NB4 (cell line): Measurements from ENCODE around the gene PSTPIP2.

Experiments used
- DNase-seq: peaks from one replicate; pipeline ENCODE4 v3.0.0; 2010; ENCODE audit warnings: low read depth
- H3K4me3 ChIP-seq: one replicate; pipeline ENCODE4 v1.5.1; 2011; ENCODE audit warnings: mild to moderate bottlenecking, low read depth, low read length, moderate library complexity
- CTCF ChIP-seq: IDR thresholded peaks from one replicate; pipeline ENCODE4 v1.5.1; 2012; ENCODE audit warnings: low read depth, low read length
- MAX ChIP-seq: IDR thresholded peaks from 2 replicates; pipeline ENCODE4 v1.6.1; 2011; ENCODE audit warnings: low read depth, low read length
- MYC ChIP-seq: IDR thresholded peaks from 2 replicates; pipeline ENCODE4 v1.6.1; 2011; ENCODE audit warnings: low read depth, low read length
- POLR2A ChIP-seq: IDR thresholded peaks from 2 replicates; pipeline ENCODE4 v1.6.1; 2011; ENCODE audit warnings: mild to moderate bottlenecking; ENCODE audit not compliant: insufficient read length; ENCODE audit errors: extremely low read depth

PSTPIP2 gene

DNA sequence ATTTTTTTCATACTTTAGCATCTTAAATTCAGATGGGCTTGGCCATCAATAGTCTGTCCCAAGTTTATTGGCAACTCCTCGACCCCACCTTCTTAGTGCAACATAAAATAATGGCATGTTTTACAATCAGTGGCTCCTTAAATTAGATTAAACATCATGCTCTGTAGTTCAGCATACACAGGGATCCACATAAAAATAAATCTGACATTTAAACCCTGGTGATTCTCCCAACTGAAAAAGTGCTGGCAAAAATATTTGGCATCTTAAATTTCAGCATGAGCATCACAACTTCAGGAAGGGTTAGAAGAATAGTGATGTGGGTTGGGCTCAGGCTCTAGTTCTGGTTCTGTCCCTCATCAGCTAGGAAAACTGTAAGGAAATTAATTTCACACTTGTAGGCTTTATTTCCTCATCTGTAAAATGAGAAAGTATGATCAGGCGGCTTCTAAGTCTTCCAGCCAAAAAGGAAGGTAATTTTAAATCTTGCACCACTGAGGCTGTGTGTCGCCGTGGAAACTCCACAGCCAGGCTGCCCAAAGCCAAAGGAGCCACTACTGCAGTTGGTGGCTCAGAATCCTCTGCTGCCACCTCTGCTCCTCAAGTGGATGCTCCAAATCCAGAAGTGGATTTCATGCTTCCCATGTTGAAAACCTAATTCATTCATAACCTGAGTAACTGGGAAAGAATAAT is 87.4 kb downstream of the PSTPIP2 start:
- no peak for DNase-seq
- no peak overlapping the region for H3K4me3 ChIP-seq
- TF ChIP-seq CTCF (no peak), MYC (no peak), POLR2A (no peak), MAX (no peak)

DNA sequence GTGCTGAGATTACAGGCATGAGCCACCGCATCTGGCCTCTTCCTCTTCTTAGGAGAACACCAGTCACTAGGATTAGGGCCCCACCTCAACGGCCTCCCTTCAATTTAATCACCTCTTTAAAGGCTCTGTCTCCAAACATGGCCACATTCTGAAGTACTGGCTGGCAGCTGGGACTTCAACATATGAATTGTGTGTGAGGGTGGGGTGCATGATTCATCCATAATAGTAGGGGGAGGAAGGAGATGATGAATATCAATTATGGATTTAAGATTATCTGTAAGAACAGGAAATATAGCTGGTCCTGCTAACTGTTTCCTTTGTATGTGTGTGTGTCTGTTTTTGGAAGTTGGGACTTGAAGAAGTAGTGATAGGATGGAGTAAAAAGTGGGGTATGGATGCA is 90.2 kb downstream of the PSTPIP2 start:
- TF ChIP-seq POLR2A (no peak), MYC (no peak), MAX (no peak), CTCF (no peak)
- no peak overlapping the region for H3K4me3 ChIP-seq
- DNase-seq = no peak

- DNase-seq = no peak
- TF ChIP-seq CTCF (no peak), MYC (no peak), MAX (no peak)
- no peak overlapping the region for H3K4me3 ChIP-seq
These were observed 91.8 kb downstream of the PSTPIP2 start for GRCh38 chr18:45980229-45980628.

- no peak for TF ChIP-seq MYC
- no peak for TF ChIP-seq CTCF
- no peak for TF ChIP-seq POLR2A
- no peak for TF ChIP-seq MAX
- peak; percentile 4 for DNase-seq
- H3K4me3 ChIP-seq = no peak overlapping the region
These were observed 94.0 kb downstream of the PSTPIP2 start for GRCh38 chr18:45978084-45978483.

- no peak overlapping the region for H3K4me3 ChIP-seq
- no peak for TF ChIP-seq POLR2A
- TF ChIP-seq MYC = no peak
- no peak for TF ChIP-seq MAX
- no peak for TF ChIP-seq CTCF
These were observed 95.1 kb downstream of the PSTPIP2 start for GRCh38 chr18:45976974-45977373.

More at GRCh38 chr18:45976974-45977373, 95.1 kb downstream of the PSTPIP2 start:
- no peak for DNase-seq
